ACHN (cell line): Measurements from ENCODE around the gene PTOV1.

ENCODE experiments used
- DNase-seq: peaks from one replicate; pipeline ENCODE4 v3.0.0-alpha.2; 2015
- in situ Hi-C: cut with HindIII; loops from 2 replicates; pipeline ENCODE4 v1.10.0; 2017; ENCODE audit warnings: low sequenced_read_pairs, low pct_ligation_motif_present, low pct_unique_long_range_greater_than_20kb

The PTOV1 gene

DNA sequence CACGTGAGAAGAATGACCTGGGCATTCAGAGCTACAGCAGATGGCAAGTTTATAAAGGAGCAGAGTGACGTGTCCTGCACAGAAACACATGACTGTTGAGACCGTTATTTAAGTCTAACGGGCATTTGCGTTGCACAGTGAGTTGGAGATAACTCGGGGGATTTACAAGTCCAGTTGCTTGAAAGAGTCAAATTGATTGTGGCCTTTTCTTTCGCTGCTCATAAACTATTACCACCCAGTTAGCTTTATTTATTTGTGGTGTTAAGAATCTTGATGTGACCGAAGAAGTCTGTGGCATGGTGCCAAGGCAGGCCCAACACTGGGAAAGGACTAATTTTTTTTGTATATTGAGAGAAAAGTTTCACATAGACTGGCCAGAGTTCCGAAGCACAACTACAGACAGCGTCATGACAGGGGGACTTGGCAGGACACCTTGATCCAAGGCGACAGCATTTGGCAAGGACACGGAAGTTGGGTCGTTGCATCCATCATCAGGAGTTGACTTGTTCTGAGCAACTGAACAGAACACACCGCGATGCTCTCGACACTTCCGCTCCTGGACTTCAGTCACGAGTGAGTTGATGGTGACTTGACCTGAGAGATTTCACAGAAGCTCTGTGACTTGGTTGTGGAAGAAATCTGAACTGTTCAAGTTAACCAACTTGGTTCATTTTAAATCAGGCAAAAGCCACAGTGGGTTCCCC is 11.9 kb upstream of the PTOV1 start:
- in situ Hi-C loops: no loop called here
- no peak for DNase-seq

GRCh38 chr19:49839713-49840112 is 11.2 kb upstream of the PTOV1 start:
- in situ Hi-C loops: no loop called here
- no peak for DNase-seq

GRCh38 chr19:49840321-49840720 is 10.6 kb upstream of the PTOV1 start:
- no peak for DNase-seq
- in situ Hi-C loops: no loop called here

DNA sequence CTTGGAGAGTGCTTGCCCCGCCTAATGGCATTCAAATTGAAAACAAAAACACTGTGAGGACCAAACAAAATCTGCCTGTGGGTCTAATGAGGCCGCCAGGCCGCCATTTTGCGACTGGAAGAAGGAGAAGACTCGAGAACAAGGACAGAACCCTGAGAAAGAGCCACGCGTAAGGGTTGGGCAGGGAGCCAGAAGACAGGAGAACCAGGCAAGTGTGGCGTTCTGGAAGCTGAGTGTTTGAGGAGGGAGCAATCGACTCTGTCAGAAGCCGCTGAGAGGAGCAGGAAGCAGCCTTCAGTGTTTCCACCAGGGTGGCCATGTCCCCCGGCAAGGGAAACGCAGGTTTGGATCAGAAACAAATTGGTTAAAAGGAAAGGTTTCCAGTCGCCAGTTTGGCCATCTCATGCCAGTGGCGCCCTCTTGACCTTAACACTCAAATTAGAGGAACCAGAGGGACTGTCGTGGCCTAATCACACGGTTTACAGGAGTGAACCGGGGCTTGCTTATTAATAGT is 10.2 kb upstream of the PTOV1 start:
- no peak for DNase-seq
- in situ Hi-C loops: no loop called here

- no peak for DNase-seq
- in situ Hi-C loops: no loop called here
These were observed 7.7 kb upstream of the PTOV1 start for GRCh38 chr19:49843265-49843664.

DNA sequence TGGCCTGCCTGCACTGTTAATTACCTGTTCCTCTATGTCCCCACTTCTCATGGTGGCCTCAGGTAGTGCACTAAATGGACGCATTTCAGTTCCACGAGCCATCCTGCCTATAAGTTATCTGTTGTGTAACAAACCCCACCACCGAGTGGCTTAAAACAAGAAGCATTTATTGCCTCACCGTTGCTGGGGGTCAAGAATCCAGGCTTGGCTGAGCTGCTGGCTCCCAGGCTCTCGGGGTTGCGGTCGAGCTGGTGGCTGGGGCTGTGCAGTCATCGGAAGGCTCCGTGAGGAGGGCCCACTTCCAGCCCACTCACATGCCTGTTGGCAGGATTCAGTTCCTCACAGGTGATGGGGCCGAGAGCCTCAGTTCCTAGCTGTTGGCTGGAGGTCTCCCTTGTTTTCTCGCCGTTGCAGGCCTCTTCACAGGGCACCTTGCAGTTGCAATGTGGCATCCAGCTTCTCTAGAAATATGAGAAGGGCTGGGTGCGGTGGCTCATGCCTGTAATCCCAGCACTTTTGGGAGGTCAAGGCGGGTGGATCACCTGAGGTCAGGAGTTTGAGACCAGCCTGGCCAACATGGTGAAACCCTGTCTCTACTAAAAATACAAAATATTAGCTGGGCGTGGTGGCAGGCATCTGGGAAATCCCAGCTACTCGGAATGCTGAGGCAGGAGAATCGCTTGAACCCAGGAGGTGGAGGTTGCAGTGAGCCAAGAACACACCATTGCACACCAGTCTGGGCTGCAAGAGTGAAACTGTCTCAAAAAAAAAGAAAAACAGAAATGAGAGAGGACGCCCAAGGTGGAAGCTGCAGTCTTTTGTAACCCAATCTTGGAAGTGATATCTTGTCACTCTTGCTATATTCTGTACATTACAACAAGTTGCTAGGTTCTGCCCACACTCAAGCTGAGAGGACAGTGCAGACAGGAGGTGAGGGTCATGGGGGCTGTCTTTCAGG is 6.5 kb upstream of the PTOV1 start:
- no peak for DNase-seq
- in situ Hi-C loops: no loop called here

DNA sequence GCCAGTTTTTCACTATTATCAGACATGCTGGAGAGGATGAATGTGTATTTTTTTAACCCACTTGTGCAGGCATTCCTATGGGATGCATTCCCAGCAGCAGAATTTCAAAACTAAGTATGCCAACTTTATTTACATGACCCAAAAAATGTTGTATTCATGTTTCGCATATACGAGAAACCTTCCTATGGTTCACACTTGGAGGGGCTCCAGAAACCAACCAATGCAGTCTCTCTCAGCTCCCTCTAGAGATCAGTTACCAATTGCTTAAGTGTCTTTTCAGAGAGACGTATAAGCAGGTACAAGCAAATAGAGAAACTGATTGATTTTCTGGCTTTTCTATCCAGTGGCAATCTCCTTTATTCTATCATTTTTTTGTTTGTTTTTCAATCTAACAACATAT is 5.5 kb upstream of the PTOV1 start:
- DNase-seq: no peak
- in situ Hi-C loops: no loop called here

GRCh38 chr19:49846408-49846807 is 4.6 kb upstream of the PTOV1 start:
- in situ Hi-C loops: no loop called here
- no peak for DNase-seq

DNA sequence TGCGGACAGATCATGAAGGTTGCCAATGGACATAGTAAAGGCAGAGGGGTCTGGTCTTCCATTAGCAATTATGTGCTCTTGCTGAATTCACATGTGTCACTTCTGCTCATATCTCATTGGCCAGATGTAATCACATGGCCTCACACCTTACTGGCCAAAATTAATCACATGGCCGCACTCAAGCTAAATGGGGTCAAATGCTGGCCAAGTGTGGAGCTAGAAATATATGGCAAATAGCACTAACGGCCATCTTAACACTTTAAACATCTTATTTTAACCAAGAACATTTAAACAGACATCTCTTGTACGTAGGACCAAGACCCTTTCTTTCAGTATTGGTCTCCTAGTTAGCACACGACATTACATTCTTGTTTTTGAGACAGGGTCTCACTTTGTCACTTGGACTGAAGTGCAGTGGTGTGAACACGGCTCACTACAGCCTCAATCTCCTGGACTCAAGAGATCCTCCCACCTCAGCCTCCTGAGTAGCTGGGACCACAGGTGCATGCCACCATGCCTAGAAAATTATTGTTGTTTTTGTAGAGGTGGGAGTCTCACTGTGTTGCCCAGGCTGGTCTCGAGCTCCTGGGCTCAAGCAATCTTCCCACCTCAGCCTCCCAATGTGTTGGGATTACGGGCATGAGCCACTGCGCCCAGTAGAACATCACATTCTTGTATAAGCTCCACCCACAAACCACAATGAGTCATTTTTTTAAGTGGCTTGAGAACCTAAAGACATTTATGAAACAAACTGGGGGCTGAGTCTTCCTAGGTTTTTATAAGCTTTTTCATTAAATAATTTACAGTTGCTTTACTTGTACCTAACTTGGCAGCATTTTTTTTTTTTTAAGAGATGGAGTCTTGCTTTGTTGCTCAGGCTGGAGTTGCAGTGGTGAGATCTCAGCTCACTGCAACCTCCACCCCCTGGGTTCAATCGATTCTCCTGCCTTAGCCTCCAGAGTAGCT is 2.9 kb upstream of the PTOV1 start:
- peak; percentile 84 for DNase-seq

GRCh38 chr19:49848938-49849337 is 2.0 kb upstream of the PTOV1 start:
- no peak for DNase-seq

More for the DNA sequence above, 2.9 kb upstream of the PTOV1 start:
- in situ Hi-C loops: no loop called here

DNA sequence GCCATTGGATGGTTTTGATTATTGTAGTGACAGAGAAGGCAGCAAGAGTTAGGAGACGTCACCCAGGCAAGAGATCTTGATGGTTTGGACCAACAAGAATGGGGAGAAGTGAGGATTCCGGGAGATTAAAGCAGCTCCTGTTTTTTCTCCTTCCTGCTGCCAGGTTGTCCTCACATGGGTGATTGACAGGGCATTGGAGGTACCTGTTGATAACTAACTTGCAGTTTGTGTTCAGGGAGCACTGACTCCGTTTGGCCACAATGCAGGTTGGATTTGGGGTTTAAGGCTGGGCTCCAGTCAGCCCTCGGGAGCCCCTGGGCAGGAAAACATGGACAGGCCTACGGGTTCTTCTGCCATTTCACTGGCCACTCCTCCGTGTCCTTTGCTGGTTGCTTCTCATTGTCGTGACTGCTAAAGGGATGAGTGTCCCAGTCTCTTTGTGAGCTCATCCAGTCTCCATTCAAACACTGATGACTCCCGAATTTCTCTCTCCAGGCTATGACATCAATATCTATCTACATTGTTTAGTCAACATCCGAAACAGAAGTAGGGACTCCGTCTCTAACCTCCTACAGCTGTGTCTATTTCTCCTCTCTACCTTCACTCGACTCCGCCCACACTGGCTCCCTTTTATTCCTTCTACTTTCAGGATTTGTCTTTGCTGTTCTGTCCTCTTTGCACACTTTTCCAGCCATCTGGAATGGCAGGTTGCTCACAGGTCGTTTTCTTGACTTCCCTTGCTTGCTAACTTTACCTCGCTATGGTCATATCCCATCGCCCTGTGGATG is 1.3 kb upstream of the PTOV1 start:
- no peak for DNase-seq
- in situ Hi-C loops: no loop called here

More at GRCh38 chr19:49848938-49849337, 2.0 kb upstream of the PTOV1 start:
- in situ Hi-C loops: no loop called here

GRCh38 chr19:49850221-49850486 is 805 bp upstream of the PTOV1 start:
- DNase-seq: no peak
- in situ Hi-C loops: no loop called here

GRCh38 chr19:49851456-49852259 is 699 bp downstream of the PTOV1 start:
- DNase-seq: peak; percentile 13
- in situ Hi-C loops: no loop called here

DNA sequence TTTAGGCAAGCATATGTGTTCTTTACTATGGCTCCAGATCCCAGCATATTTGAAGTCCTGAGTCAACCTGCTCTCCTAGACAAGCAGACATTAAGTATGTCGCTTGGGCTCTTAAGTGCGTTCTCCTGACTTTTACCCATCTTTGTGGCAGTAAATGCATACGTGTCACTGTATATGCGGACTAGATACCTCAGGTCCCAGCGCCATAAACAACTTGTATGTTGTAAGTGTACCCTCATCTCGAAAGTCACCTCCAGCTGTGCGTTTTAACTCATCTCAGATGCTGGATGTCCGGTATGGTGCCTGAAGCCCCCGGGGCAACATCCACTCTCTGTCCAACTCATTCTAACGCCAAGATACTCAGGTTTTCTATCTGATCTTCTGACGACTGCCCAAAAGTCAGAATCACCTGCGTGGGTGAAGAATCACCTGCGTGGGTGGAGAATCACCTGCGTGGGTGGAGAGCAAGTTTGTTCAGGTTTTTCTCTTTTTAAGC is 1.7 kb downstream of the PTOV1 start:
- in situ Hi-C loops: no loop called here
- no peak for DNase-seq

GRCh38 chr19:49853852-49854377 is 3.0 kb downstream of the PTOV1 start:
- DNase-seq: no peak
- in situ Hi-C loops: no loop called here

GRCh38 chr19:49854378-49855263 is 3.7 kb downstream of the PTOV1 start:
- in situ Hi-C loops: no loop called here
- DNase-seq: no peak
